NCI-H345 treated with DMSO at 0.1 percent for 48 hours (cell line): ENCODE data around the gene FAM98C.
A peak's percentile ranks its signal among the peaks of the same experiment; 100 is the strongest.

Experiments
- DNase-seq: peaks from one replicate; lab custom pipeline; 2025; ENCODE audit not compliant: unreplicated experiment; lab: John Stamatoyannopoulos, UW

Gene FAM98C

DNA sequence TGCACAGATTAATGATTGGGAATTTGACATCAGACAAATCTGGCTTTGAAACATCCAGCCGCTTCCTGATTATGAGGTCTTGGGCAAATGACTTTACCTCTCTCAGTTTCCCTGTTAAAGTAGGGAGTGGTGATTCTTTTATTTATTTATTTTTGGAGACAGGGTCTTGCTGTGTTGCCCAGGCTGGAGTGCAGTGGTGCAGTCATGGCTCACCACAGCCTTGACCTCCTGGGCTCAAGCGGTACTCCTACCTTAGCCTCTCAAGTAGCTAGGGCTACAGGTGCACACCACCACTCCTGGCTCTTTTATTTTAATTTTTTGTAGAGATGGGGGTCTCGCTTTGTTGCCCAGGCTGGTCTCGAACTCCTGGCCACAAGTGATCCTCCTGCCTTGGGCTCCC is 25.8 kb upstream of the FAM98C start:
- no peak for DNase-seq

DNA sequence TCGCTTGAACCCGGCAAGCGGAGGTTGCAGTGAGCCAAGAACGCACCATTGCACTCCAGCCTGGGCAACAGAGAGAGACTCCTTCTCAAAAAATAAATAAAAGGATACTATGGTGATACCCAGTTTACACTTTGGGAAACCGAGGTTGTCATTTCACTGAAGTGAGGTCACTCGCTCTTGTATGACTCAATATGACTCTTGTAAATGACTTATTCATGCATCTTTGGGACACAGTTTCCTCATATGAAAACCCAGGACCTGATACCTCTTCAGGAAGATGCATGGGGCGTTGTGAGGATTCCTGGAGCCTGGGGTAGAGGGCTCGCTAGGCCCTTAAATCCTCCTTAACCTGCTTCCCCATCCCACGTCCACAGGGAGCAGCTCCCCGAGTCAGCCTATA is 24.0 kb upstream of the FAM98C start:
- DNase-seq = no peak

DNA sequence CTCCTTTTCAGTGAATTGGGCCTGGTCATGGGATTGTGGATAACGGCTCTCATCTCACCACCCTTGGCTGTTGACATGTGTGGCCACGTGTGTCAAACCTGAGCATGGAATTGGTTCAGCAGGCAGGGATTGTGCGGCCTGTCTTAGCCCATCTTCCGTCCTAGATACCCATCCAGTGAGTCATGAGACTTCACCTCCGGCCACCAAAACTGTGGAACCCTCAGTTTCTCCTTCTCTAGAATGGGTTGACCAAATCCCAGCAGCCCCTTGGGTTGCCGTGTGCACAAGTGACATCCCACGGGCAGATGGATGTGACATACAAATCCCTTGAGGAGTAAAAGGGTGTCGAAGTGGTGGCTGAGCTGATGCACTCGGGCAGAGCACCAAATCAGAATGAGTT is 21.8 kb upstream of the FAM98C start:
- no peak for DNase-seq

DNA sequence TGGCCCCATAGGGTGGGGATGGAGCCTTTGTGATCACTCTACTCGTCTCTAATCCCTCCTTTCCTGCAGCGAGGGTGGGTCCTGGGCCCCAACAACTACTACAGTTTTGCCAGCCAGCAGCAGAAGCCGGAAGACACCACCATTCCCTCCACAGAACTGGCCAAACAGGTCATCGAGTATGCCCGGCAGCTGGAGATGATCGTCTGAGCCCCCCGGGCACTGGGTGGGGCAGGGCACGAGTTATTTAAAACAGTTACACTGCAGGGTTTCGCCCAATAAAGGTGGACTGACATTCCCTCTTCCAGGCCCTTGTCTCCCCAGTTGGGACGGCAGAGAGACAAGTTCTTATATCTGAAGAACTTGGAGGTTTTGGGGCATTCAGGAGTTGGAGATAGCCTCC is 19.7 kb upstream of the FAM98C start:
- DNase-seq = no peak

DNA sequence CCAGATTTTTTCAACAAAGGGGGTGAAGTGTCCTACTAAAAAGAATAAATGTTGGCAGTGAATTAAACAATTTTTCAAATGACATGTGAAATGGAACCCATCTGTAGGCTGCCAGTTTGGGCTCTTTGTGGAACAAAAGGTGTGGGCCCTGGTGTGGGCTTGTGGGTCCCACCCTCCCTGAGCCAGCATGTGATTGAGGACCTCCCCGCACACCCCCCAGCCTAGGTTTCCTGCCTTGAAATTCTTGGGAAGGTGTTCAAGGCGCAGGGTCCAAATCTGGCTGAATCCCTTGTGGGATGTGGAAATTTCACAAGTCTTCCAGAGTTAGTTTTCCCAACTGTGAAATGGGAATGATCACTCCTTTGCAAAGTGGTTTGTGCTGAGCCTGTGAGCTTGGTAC is 19.1 kb upstream of the FAM98C start:
- no peak for DNase-seq

DNA sequence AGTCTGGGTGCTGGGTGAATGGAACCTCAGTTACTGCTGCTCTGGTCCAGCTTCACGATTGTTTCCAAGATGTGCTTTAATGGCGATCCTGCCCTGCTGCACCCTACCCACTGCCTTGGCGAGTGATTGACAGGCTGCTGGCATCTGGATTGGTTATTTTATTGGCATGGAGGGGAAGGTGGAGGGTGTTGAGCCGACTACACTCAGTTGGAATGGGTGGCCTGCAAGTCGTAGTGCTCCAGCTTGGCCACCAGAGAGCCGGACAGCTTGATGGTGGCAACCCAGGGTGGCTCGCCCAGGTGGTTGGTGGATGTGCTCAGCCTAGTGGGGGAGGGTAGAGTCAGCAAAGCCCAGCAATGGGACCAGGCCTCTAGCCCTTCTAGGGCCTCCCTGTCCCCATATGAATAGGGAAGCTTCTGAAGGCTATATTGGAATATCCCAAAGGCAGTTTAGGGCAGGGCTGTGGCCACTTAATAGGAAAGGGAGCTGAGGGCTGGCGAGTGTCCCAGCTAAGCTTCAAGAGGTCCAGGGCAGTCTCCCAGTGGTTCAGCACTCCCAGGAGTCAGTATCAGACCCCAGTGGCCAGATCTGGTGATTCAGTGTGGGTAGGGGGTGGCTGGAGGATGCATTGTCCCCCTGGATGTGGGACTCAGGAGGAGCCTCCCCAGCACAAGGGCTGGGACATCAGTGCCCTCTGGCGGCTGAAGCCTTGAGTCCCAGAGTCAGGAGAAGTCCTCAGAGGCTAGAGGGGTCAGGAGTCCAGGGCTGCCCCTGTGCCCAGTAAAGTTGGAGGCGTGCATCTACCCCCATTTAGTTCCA is 18.5 kb upstream of the FAM98C start:
- DNase-seq = no peak

DNA sequence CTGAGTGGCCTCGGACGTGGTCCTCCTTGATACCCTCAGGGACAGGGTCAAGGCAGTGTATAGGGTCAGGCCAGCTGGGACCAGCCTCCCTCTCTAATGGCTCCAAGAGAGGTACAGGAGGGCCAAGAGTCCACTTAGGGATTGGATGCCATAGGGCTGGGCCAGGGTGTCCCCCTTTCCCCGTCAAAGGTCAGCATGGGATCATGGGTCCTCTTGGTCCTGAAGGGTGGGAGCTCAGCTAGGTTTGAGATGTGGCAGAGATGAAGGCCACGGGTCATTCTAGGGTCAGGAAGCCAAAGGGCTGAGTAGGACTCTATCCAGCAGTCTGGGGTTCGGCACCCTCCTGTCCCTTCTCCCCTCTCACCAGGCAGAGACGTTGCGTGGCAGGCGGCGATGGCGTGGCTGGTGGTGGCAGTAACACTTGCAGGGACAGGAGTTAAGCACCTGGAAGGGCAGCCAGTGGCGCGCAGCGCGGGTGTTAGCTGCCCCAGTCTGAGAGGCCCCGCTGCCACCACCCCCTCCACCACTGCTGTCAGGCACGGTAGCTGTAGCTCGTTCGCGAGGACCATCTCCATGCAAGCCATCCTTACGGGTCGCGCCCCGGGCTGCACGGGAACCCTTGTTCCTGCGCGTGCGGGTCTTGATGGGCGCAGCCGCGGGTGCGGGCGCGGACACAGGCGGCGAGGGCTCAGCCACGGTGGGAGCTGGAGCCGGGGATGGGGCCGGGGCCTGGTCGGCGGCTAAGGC is 17.7 kb upstream of the FAM98C start:
- no peak for DNase-seq

DNA sequence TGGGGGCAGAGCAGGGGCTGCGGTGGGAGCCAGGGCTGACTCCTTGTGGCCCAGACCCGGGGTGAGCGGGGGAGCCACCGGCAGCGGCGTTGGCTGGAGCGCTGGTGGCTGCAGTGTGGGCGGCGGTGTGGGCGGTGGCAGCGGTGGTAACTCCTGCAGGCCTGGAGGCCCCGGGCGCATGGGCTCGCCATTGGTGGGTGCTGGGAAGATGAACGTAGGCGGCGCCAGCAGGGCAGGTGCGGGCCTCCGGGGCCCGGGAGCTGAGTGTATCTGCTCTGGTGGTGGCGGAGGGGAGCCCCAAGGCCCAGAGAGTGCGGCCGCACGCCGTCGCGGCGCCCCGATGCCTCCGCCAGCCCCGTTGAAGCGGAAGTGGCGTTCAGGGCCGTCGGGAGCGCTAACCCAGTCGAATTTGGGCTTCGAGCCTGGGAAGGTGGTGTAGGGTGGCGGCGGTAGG is 17.1 kb upstream of the FAM98C start:
- DNase-seq = no peak

DNA sequence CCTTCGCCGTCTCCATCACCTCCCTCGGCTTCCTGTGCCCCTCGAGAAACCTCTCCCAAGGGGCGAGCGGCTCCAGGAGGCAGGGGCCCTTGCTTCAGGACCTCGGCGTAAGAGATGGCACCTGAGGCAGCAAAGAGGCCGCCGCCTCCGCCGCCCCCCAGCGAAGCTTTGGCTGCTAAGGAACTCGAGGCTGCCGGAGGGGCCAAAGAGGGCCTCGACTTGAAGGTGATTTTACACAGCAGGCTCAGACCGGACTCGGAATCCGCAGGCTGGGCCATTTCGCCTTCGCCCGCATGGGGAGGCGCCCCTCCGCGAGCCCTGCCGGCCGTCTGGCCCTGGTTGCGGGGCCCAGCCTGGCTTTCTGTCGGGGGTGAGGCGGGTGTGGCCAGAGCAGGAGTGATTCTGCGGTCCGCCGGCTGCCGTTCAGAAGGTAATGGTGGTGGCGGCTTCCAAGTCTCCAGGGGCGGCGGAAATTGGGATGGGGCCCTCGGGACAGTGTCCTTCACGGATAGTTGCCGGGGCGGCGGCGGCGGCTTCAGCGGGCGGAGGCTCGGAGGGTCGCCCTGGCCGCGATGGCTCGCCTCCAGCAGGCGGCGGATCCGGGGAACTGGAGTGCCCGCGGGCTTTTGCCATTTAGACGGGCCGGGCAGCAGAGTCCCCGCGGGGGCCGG is 16.5 kb upstream of the FAM98C start:
- no peak for DNase-seq

DNA sequence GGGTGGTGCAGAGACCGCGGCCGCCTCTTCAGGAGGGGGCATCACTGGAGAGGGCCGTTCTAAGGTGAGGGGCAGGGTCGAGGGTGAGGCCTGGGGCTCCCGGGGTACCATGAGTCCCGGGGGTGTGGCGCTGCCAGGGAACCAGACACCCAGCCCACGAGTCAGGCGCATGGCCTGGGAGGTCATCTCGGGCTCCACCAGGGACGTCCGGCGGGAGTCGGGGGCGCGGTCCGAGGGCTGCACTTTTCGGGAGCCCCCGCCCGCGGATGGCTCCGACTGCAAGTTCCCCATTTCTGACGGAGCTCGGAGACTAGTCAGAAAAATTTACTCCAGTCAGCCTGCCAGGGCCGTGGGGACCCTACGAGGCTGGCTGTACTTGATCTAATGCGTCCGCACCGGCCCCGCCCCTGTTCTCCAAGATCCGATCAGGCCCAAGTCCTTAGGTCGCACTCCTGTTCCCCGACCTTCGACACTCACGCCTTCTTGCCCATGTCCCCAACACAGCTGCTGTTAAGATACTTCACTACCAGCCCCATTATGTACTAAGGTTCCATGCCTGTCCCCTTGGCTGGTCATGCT is 15.8 kb upstream of the FAM98C start:
- DNase-seq = no peak

DNA sequence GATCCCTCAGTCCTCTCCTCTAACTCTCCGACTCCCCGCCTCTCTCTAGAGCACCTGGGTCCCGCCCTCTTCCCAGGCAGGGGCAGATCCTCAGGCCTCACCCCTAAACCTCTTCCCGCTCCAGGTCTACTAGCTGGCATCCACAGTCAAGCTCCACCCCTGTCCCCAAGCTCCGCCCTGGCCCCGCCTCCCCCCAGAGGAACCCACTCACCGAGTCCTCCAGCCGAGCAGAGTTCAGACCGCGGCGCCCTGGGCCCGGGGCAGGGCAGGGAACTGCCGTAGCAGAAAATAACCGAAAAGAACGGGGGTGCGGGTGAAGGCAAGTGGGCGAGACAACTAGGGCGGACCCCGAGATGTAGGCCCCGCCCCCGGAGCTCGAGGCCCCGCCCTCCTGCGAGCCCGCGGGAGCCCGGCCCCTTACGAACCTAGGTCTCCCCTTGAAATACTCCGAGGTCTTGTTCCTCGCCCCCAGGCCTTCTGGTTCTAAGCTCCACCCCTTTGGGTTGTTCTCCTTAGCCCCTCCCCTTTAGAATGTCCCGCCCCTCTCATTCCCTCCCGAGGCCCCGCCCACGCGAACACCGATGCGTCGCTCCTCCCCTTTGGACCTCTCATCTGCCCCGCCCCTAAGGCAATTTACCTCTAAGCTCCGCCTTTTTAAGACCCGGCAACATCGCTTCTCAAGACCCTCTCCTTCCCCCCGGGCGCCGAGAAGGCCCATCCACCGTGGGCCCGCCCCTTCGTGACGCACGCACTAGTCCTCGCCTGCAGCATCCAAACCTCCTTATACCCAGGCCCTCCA is 15.1 kb upstream of the FAM98C start, which contains the start of gene GGN:
GGN (minus strand) TSS at position 485 of the 799 bp plus-strand sequence. CDS start 773 bp downstream, outside the sequence.
- DNase-seq = peak; percentile 99

DNA sequence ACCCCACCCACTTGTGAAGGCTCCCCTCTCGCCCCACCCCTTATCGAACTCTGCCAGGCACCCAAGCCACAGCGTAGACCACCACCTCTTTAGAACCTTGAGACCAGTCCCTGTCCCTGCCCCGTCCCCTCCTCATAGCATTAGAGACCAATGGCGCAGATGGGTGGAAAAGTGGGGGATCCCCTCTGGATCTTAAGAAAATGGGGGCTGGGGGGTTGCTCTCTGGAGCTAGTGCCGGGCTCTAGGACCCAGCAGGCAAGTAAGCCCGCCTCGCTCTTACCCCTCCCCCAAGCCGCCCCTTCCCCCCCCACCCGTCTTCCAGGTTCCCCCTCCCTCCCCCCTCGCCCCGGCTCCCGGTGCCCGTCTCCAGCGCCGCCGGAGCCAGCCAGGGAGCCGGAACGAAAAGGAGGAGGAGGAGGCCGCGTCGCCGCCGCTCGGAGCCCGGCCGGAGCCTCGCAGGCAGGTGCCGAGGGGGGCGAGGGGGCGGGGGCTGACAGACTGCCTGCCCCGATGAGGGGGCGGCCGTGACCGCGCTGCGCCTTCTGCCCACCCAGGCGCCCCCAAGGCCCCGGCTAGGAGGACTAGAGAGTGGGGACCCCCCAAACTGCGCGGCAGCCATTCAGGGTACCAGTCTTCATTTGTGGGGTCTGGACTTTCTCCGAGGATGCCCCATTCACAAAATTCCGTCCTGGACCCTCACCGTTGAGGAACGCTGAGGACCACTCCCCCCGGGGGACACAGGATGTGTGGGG is 14.4 kb upstream of the FAM98C start, which contains the start of gene SPRED3:
SPRED3 (plus strand) TSS at position 349 of the 752 bp plus-strand sequence. CDS start 1,606 bp downstream, outside the sequence.
- DNase-seq = peak; percentile 96

DNA sequence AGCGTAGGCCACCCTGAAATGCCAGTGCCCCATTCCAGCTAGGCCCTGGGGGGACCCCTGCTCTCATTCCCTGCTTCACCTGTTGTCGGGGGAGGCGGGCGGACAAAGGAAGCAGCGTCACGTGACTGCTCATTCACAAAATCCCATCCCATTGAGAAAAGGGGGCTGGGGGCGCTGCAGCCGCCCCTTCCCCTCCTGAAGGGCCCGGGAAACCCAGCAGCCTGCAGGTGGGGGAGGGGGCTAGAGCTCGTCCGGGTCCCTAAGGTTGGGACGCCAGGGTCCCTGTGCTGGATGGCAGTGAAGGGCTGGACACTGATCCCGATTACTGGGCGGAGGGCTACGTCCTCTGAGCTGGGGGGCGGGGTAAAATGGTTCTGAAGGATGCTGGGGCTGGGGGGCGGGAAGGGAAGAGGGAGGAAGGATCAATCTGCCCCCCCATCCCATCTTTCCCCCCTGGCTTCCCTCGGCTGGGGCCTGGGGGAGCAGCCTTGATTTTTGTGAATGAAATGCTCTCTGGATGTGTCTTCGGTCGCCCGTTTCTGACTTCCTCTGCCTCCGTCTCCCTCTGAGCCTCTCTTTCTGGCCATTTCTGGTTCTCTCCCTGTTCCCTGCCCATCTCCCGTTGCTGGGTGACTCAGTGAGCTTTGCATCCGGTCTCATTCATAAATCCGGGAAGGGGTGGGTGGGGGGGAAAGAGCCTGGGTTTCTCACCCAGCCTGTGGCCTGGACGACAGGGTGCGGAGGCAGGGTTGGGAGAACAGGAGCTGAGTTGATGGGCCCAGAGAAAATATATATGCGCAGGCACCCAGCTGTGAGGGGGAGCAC is 13.6 kb upstream of the FAM98C start:
- DNase-seq = peak; percentile 58

DNA sequence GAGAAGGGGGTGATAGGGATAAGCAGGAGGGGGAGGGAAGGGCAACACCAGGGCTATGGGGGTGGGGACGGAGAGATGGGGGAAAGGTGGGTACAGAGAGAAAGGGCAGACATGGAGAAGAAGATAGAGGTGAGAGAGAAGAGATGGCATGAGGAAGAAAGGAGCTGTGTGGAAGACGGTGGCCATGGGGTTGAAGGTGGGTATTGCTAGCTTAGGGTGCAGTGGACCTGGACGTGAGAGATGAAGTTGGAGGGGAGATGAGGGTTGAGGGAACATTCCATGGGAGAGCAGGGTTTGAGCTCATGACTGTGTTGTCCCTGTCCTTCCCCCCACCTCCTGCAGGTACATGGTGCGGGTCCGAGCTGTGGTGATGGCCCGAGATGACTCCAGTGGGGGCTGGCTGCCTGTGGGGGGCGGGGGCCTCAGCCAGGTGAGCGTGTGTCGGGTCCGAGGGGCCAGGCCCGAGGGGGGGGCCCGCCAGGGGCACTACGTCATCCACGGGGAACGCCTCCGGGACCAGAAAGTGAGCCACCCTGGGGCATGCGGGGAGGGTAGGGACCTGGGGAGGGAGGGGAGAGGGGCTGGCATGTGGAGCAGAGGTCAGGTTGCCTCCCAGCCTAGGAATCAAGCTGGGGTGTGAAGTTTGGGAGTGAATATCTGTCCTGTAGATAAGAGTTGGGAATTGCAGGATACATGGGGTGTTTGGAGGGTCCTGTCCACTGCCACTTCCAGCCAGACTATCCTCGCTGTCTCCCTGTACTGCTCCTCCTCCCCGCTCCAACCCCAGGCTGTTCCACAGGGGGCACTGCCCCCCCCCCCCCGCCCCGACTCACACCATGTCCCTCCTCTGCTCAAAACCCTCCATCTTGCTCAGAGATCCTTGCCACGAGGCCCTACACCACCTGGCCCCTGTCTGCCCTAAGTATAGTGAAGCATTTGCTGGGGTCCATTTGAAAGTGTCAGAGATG is 12.7 kb upstream of the FAM98C start:
- DNase-seq = no peak

DNA sequence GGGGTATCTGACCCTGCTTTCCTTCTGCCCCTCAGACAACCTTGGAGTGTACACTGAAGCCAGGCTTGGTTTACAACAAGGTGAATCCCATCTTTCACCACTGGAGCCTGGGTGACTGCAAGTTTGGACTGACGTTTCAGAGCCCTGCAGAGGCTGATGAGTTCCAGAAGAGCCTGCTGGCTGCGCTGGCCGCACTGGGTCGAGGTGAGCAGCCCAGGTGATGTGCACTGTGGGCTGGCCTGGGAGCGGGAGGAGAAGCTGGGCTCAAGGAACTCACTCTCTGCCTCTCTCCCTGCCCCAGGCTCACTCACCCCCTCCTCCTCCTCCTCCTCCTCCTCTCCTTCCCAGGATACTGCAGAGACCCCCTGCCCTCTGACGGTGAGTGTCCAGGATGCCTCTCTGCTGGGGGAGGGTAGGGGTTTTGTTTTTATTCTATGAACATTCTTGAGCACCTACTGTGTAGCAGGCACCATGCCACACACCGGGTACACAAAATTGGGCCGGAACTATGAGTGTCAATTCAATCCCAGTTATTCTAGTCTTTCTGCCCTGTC is 10.9 kb upstream of the FAM98C start:
- DNase-seq = no peak

DNA sequence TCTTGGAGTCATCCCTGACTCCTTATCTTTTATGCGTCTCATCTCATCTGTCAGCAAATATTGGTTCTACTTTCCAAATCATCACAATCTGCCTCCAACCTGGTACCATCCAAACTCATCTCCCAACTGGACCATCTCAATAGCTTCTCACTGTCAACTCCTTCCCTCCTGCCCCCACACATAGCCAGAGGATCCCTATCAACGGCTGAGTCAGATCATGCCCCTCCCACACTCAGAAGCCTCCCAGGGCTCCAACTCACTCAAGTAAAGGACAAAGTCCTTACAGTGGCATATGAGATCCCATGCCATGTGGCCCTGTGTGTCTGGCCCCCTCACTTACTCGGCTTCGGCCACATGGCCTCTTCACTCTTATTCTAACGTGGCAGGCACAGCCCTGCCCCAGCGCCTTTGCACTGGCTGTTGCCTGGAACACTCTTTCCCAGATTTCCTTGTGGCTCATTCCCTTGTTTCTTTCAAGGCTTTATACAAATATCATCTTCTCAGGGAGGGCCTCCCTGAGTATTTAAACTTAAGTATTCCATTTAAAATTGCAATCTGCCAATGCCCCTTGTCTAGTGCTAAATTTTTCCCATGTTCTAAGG is 10.1 kb upstream of the FAM98C start:
- DNase-seq = no peak

DNA sequence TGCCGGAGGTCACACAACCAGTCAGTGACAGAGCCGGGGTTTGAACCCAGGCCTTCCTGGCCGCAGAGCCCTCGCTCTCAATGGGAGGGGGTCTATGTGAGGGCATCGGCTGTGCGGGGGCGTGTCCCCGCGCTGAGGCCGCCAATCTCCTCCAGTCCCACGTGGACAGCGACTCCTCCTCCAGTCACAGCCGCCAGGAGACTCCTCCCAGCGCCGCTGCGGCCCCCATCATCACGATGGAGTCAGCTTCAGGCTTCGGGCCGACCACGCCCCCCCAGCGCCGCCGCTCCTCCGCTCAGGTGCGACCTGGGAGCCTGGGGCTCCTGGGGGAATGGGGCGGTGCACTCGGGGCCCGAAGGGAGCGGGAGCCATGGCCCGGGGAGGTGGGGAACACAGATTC is 8.4 kb upstream of the FAM98C start:
- no peak for DNase-seq
